Measurements from ENCODE around the gene VIPR2.
A peak's percentile ranks its signal among the peaks of the same experiment; 100 is the strongest.
"Not testable (repeated sequence)": the region's sequence is repeated elsewhere in the genome, so short reads cannot be mapped to it uniquely, and the experiment has no call there.

VIPR2 gene

GRCh38 chr7:159102681-159103381 lies 41.8 kb downstream of the VIPR2 start:
- no peak for DNase-seq

- DNase-seq, result not testable (repeated sequence)
Observed at GRCh38 chr7:159101661-159102091, 43.0 kb downstream of the VIPR2 start.

GRCh38 chr7:159101083-159101395 lies 43.6 kb downstream of the VIPR2 start:
- DNase-seq, result not testable (repeated sequence)

GRCh38 chr7:159100281-159101082 lies 44.2 kb downstream of the VIPR2 start:
- DNase-seq, result not testable (repeated sequence)

- no peak for DNase-seq
Observed at GRCh38 chr7:159099711-159100231, 44.9 kb downstream of the VIPR2 start.

- no peak for DNase-seq
Observed at GRCh38 chr7:159098811-159099655, 45.6 kb downstream of the VIPR2 start.

- no peak for DNase-seq
Observed at GRCh38 chr7:159098424-159098786, 46.3 kb downstream of the VIPR2 start.

GRCh38 chr7:159097661-159098423 lies 46.8 kb downstream of the VIPR2 start:
- no peak for DNase-seq

GRCh38 chr7:159096736-159097581 lies 47.7 kb downstream of the VIPR2 start:
- no peak for DNase-seq

GRCh38 chr7:159095979-159096411 lies 48.7 kb downstream of the VIPR2 start:
- DNase-seq, result no peak

GRCh38 chr7:159094919-159095915 lies 49.5 kb downstream of the VIPR2 start:
- no peak for DNase-seq

GRCh38 chr7:159094023-159094740 lies 50.5 kb downstream of the VIPR2 start:
- DNase-seq, result peak; percentile 73 to 89

- no peak for DNase-seq
Observed at GRCh38 chr7:159093351-159093971, 51.2 kb downstream of the VIPR2 start.

GRCh38 chr7:159092701-159093121 lies 52.0 kb downstream of the VIPR2 start:
- DNase-seq, result no peak

- DNase-seq, result no peak
Observed at GRCh38 chr7:159091480-159092475, 52.9 kb downstream of the VIPR2 start.

GRCh38 chr7:159091041-159091440 lies 53.6 kb downstream of the VIPR2 start:
- DNase-seq, result no peak

GRCh38 chr7:159088016-159088865 lies 56.4 kb downstream of the VIPR2 start:
- DNase-seq, result no peak

All from NCI-H2081 (cell line).